GM18858 (cell line): ENCODE data around the gene PLIN3.
"Not testable (repeated sequence)": the region's sequence is repeated elsewhere in the genome, so short reads cannot be mapped to it uniquely, and the experiment has no call there.

Experiments used
- ATAC-seq: cut with Tn5 transposase; IDR thresholded peaks from one replicate; pipeline ENCODE4 v1.9.1; 2021; ENCODE audit not compliant: unreplicated experiment

The PLIN3 gene

DNA sequence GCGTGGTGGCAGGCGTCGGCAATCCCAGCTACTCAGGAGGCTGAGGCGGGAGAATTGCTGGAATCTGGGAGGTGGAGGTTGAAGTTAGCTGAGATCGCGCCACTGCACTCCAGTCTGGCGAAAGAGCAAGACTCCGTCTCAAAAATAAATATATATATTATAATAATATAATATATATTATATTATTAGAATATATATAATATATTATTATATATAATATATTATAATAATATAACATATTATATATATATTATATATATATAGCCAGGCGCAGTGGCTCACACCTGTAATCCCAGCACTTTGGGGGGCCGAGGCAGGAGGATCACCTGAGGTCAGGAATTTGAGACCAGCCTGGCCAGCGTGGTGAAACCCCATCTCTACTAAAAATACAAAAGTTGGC lies 25.5 kb upstream of the PLIN3 start:
- ATAC-seq = not testable (repeated sequence)

DNA sequence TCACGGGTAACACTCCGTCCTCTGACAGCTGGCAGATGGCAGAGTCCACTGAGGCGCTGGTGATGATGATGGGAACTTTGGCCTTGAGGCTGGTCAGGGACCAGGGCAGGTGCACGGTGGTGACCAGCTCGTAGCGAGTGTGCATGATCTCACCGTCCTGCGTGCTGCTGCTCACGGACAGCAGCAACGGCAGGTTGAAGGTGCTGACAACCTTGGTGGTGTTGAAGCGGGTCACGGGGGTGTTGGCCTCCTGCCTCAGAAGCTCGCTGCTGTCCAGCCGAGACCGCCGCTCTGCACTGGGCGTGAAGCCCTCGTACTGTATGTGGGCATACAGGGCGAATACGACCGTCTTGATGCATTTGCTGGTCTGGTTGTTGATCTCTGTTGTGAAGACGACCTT lies 23.6 kb upstream of the PLIN3 start:
- ATAC-seq = no peak

DNA sequence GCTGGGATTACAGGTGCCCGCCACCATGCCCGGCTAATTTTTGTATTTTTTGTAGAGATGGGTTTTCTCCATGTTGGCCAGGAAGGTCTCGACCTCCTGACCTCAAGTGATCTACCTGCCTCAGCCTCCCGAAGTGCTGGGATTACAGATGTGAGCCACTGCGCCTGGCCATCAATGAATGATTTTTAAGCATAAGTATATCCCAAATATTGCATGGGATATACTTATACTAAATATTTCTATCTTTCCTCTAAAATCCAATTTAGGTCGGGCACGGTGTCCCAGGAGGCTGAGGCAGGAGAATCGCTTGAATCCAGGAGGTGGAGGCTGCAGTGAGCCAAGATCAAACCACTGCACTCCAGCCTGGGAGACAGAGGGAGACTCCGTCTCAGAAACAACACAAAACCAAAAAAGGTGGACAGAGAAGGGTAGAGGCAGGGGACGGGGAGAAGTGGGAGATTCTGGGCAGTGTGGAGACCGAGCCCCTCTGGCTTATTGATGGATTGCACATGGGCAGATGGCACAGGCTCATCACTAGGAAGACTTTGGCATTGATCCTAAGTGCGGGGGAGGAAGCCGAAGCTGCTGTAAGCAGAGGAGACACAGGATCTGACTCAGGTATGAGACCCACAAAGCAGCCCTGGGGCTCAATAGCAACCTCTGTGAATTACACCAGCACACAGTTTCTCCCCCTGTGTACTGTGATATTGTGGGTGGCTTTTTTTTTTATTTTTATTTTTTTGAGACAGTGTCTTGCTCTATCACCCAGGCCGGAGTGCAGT lies 21.8 kb upstream of the PLIN3 start:
- ATAC-seq = no peak

DNA sequence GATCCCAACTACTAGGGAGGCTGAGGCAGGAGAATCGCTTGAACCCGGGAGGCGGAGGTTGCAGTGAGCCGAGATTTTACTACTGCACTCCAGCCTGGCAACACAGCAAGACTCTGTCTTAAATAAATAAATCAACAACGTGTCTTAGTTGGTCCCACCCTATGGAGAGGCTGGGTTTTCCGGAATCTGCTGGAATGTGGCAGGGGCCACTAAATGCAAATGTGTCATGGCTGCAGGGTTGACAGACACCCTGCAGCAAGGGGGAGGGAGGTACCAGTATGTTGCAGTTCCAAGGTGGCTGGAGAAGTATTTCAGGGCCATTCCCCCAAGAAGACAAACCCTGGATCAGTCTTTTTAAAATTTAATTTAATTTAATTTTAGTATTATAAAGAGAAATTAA lies 20.3 kb upstream of the PLIN3 start:
- ATAC-seq = not testable (repeated sequence)

DNA sequence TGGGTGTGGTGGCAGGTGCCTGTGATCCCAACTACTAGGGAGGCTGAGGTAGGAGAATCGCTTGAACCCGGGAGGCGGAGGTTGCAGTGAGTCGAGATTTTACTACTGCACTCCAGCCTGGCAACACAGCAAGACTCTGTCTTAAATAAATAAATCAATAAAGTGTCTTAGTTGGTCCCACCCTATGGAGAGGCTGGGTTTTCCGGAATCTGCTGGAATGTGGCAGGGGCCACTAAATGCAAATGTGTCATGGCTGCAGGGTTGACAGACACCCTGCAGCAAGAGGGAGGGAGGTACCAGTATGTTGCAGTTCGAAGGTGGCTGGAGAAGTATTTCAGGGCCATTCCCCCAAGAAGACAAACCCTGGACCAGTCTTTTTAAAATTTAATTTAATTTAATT lies 17.5 kb upstream of the PLIN3 start:
- ATAC-seq = not testable (repeated sequence)

DNA sequence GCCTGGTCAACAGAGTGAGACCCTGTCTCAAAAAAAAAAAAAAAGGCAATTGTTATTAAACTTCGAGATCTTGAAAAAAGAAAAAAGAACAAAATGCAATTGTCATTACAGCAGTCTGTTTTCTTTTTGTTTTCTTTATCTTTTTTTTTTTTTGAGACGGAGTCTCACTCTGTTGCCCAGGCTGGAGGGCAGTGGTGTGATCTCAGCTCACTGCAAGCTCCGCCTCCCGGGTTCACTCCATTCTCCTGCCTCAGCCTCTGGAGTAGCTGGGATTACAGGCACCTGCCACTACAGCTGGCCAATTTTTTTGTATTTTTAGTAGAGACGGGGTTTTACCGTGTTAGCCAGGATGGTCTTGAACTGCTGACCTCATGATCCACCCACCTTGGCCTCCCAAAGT lies 15.4 kb upstream of the PLIN3 start:
- ATAC-seq = not testable (repeated sequence)

DNA sequence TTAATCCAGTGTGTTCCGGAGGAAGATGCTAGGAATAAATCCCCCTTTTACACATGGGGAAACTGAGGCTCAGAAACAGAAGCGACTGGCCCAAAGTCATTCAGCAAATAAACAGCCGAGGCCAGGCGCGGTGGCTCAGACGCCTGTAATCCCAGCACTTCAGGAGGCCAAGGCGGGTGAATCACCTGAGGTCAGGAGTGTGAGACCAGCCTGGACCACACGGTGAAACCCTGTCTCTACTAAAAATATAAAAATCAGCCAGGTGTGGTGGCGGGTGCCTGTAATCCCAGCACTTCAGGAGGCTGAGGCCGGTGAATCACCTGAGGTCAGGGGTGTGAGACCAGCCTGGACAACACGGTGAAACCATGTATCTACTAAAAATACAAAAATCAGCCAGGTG lies 11.6 kb upstream of the PLIN3 start:
- ATAC-seq = no peak

DNA sequence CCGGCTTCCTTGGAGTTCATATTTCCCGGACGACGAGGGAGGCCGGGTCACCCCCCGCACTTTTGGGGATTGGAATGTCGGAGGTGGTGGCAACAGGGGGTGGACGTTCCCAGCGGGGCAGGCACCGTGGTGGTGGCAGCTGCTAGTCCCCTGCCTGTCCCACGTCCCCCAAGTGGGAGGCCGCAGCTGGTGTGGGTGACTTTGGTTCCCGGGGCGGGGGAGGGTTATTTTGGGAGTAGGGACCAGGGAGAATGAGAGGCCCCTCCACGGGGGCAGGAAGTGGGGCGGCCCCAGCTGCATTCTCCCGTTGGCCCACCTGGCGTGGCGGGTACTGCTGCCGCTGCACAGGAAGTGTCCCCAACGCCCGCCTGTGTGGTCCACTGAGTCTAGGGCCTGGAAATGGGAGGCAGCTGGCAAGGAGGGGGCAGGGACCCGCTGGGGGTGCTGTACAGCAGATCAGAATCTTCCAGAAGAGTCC lies 11.1 kb upstream of the PLIN3 start:
- ATAC-seq = no peak

DNA sequence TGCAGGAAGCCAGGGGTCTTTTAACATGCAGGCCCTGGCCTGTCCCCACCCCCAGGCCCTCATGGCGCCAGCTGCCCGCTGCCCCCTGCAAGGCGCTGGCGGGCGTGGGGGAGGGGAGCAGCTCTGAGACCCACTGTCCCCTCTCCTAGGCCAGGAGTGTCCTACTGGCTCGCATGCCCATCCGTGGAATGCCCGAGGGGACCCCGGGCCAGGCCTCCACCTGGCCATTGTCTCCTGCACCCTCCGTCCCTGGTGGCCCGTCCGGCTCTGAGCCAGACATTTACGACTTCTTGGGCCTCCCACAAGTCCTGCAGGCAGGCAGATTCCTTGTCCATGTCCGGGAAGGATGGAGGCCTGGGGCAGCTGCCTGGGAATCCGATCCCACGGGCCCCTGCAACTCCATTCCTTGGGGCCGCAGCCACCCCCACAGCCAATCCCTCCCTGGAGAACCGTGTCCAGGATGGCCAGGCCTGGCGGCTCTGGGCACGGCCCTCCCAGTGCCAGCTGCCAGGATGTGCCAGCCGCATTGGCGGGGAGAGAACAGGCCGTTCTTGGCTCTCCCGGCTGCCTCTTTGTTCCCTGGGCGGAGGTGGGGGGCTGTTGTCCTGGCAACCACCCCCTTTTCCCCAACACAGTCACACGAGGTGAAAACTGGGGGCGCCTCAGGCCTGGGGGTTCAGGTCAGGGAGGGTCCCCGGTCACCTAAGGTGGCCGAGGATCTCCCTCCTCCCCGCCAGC lies 10.5 kb upstream of the PLIN3 start:
- ATAC-seq = no peak

DNA sequence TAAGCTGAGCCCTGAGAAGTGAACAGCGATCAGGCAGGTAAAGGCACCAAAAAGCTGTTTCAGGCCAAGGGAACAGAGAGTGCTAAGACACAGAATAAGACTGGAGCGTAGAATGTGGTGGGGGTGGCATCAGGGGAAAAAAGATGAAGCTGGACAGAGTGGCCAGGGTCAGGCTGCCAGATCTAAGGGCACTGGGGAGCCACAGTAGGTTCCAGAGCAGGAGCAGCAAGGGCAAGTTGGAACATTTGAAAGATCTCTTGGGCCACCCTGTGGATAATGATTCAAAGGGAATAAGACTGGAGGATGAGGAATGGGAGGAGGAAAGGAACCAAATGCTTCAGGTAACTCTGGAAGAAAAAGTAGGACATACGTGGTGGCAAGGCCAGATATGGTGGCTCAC lies 6.5 kb upstream of the PLIN3 start:
- no peak for ATAC-seq

DNA sequence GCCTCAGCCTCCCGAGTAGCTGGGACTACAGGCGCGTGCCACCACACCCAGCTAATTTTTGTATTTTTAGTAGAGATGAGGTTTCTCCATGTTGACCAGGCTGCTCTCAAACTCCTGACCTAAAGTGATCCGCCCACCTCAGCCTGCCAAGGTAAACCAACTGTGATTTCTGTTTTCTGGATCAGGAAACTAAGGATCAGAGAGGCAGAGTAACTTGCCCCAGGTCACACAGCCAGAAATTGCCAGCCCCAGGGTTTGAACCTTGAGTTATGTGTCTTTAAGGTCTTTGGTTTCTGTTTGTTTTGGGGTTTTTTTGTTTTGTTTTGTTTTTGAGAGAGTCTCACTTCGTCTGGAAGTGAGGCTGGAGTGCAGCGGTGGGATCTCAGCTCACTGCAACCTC lies 4.2 kb upstream of the PLIN3 start:
- no peak for ATAC-seq

DNA sequence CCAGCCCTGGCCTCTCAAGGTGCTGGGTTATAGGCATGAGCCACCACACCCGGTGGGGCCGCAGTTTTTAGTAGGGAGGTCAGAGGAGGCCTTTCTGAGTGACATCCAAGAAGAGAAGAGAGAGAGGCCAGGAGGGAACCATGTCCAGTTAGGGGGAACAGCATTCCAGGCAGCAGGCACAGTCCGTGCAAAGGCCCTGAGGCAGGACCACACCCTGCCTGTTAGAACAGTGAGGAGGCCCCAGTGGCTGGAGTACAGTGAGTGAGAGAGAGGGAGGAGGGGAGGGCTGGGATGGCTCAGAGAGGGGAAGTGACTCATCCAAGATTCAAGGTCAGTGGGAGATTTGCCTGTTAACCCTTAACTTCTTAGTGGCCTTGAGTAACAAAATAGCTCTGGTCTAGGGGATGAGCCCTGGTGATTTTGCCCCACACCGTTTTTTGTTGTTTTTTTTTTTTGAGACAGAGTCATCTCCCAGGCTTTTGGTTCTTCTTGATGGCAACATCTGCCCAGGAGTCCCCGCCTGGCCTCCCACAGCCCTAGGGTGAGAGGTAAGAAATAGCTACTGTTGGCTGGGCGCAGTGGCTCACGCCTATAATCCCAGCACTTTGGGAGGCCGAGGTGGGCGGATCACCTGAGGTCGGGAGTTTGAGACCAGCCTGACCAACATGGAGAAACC lies 2.7 kb upstream of the PLIN3 start:
- ATAC-seq = no peak

DNA sequence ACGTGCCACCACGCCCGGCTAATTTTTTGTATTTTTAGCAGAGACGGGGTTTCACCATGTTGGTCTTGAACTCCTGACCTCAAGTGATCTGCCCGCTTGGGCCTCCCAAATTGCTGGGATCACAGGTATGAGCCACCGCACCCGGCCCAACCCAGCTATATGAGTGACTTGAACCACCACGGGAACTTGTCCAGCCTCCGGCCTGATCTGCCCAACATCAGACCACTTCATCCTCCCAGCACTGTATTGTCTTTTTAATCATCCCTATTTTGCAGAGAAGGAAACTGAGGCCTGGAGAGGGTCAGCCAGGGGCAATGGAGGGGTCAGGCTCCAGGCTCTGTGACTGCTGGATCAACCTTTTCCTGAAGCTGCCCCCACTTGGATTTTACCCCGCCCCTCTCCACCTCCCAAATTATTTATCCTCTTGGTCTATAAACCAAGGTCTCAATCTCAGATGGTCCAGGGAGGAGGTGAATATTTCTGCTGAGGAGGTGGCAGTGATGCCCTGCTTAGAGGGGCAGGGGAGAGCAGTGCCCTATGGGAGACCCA lies 893 bp upstream of the PLIN3 start:
- ATAC-seq = no peak

DNA sequence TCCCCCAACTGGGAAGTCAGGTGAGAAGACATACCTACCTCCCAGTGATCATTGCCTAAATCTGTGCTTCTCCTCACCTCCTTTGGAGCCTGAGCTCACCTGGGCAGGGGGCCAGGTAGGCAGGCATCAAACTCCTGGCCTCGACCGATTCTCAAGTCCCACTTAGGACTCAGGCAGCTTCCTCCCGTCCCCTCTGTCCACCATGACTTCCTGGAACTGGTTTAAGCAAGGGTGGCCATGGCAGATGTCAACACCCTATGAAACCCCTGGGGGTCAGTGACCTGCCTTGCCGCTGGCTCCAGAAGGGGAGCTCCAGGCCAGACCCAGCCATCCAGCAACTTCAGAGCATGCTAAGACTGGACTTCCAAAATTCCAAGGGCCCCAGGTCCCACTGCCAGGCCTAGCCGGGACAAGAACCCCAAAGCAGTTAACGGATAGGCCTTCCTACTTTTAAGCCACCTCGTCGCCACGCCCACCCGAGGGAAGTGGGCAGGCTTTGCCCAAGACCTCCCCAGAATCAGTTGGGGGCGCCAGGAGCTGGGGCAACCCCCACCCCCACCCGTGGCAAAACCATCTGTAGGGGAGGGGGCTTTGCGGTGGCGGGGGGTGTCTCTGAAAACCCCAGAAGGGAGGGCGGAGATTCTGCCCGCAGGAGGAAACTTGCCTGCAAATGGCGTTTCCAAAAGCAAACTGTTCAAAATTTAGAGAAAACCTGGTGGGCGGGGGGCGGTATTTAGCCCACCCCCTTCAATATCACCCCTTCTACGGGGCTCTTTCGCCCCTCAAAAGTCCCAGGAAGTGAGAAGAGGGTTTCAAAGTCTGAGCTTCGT lies 657 bp downstream of the PLIN3 start:
- no peak for ATAC-seq

DNA sequence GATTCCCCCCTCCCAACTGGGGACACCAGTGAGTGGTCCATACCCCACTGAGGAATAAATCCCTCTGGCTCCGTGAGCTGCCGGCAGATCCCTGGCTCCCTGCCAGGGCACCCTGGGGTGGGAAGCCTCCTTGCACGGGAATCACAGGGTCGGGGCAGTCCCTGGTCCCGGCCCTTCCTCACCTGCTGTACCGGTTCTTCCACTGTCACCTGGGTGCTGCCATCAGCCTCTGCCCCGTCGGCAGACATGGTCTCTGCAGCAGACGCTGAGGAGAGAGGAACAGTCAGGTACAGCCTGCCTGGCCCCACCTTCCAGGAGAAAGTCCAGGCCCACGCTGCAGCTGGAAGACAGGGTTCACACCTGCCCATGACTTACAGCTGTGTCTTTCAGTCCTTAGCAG lies 6.3 kb downstream of the PLIN3 start:
- no peak for ATAC-seq

DNA sequence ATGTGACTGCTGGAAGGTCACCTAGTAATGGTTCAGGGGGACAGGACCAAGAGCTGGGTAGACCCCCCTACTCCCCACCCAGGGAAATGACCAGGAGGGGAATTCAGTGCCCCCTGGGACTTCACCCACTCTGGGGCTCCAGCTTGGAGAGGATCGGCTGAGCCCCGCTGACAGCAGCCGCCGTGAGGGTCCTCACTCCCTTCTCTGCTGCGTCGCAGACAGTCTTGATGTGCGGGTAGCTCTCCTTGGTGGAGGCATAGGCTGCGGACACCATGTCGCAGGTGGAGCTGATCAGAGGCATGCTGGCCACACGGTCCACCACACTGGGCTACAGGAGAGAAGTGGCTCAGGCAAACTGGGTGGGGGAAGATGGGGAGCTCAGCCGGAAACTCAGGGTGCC lies 7.8 kb downstream of the PLIN3 start:
- ATAC-seq = no peak

DNA sequence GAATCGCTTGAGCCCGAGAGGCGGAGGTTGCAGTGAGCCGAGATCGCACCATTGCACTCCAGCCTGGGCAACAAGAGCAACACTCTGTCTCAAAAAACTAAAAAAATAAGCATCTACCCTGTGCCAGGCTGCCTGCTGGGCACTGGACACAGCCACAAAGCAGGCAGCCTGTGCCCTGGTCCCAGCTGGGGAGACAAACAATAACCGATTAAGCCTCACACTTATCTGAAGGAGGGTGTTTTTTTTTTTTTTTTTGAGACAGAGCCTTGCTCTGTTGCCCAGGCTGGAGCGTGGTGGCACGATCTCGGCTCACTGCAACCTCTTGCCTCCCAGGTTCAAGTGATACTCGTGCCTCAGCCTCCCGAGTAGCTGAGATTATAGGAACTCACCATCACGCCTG lies 11.0 kb downstream of the PLIN3 start:
- ATAC-seq = not testable (repeated sequence)

DNA sequence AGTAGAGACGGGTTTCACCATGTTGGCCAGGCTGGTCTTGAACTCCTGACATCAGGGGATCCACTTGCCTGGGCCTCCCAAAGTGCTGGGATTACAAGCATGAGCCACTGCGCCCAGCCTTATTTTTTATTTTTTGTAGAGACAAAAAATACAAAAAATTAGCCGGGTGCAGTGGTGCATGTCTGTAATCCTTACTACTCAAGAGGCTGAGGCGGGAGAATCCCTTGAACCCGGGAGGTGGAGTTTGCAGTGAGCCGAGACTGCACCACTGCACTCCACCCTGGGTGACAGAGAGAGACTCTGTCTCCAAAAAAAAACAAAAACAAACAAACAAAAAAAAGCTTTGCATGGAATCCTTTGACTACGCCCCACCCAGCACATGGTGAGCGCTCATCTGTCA lies 14.0 kb downstream of the PLIN3 start:
- not testable (repeated sequence) for ATAC-seq

DNA sequence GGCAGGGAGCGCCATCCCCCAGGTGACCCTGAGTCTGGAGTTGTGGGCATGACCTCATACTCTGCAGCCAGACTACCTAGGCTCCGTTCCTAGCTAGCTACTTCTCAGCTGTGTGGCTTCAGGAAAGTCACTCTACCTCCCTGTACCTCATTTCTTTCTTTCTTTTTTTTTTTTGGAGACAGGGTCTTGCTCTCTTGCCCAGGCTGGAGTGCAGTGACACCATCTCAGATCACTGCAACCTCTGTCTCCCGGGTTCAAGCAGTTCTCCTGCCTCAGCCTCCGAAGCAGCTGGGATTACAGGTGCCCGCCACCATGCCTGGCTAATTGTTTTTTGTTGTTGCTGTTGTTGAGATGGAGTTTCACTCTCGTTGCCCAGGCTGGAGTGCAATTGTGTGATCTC lies 15.0 kb downstream of the PLIN3 start:
- no peak for ATAC-seq

DNA sequence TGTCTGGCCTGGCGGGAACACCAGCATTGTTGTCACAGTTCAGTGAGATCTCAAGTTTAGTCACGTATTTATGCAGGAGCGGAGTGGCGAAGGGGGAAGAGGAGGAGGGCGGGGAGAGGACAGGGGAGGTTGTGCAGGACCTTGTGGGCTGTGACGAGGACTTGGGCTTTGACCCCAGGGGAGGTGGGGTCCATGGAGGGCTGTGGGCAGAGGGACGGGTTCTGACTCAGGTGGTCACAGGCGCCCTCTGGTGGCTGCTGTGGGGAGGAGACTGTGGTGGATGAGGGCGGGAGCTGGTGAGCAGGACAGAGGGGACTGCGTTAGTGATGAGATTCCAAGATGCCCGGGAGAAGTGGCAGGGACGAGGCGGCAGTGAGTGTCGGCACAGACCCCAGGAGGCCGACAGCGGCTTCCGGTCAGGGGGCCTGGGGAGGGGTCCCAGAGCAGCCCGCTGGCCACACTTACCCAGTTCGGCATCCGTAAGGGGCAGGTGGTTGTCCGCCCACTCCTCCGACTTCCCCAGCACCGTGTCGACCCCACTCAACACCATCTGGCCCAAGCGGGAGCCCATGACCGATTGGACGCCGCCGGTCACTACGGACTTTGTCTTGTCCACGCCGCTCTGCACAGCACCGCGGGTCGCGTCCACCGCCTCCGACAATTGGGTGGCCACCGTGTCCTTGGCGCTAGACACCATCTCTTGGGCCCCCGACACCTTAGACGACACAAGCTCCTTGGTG lies 15.7 kb downstream of the PLIN3 start:
- ATAC-seq = no peak
